GM12878 (cell line): ENCODE results near the gene HMHB1. TPM values are rescaled to one million over a fixed set of nuclear protein-coding genes. Genes with fewer than 3 reads are reported as not detected.

ENCODE experiments used
- CBFB ChIP-seq: IDR thresholded peaks from 2 replicates; pipeline ENCODE4 v1.6.1; 2016; ENCODE audit warnings: antibody characterized with exemption, low read depth
- CREM ChIP-seq: IDR thresholded peaks from 2 replicates; pipeline ENCODE4 v1.6.1; 2014; ENCODE audit warnings: antibody characterized with exemption, low read depth
- DPF2 ChIP-seq: fragments of 450-650 bp; IDR thresholded peaks from 2 replicates; pipeline ENCODE4 v1.6.1; 2017; ENCODE audit warnings: mild to moderate bottlenecking
- EED ChIP-seq: sonication (generic); IDR thresholded peaks from 2 replicates; pipeline ENCODE4 v1.6.1; 2016; ENCODE audit warnings: antibody characterized with exemption, low read depth
- EP300 ChIP-seq, 2 experiments: fragments of 150-350 bp in 1 of 2; IDR thresholded peaks; 2 replicates each; pipeline ENCODE4 v1.6.1; 2011 to 2012; ENCODE audit warnings: low read depth in 2 of 2, low read length in 2 of 2, borderline replicate concordance in 1 of 2, improper control_type of control experiment in 1 of 2, inconsistent platforms in 1 of 2; ENCODE audit not compliant: control insufficient read depth in 1 of 2
- FOXK2 ChIP-seq: fragments of 450-650 bp; IDR thresholded peaks from 2 replicates; pipeline ENCODE4 v1.6.1; 2017; ENCODE audit warnings: mild to moderate bottlenecking, moderate library complexity
- HSF1 ChIP-seq: fragments of 150-350 bp; IDR thresholded peaks from 2 replicates; pipeline ENCODE4 v1.6.1; 2014; ENCODE audit warnings: mild to moderate bottlenecking, low read depth, low read length
- IKZF2 ChIP-seq, 2 experiments: fragments of 450-650 bp; IDR thresholded peaks; 2 replicates each; pipeline ENCODE4 v1.6.1; 2017; ENCODE audit warnings: mild to moderate bottlenecking in 2 of 2, moderate library complexity in 2 of 2
- JUNB ChIP-seq: IDR thresholded peaks from 2 replicates; pipeline ENCODE4 v1.6.1; 2016; ENCODE audit warnings: antibody characterized with exemption, mild to moderate bottlenecking
- JUND ChIP-seq: IDR thresholded peaks from 2 replicates; pipeline ENCODE4 v1.6.1; 2012; ENCODE audit warnings: low read depth, mild to moderate bottlenecking, low read length, improper control_type of control experiment, moderate library complexity
- MLLT1 ChIP-seq: fragments of 450-650 bp; IDR thresholded peaks from 2 replicates; pipeline ENCODE4 v1.6.1; 2016; ENCODE audit warnings: mild to moderate bottlenecking
- MTA2 ChIP-seq: fragments of 450-650 bp; IDR thresholded peaks from 2 replicates; pipeline ENCODE4 v1.6.1; 2016; ENCODE audit warnings: low read depth, mild to moderate bottlenecking, moderate library complexity
- NBN ChIP-seq: fragments of 450-650 bp; IDR thresholded peaks from 2 replicates; pipeline ENCODE4 v1.6.1; 2016
- PAX5 ChIP-seq: IDR thresholded peaks from 2 replicates; pipeline ENCODE4 v1.6.1; 2011; ENCODE audit warnings: low read depth, low read length, borderline replicate concordance
- PML ChIP-seq: IDR thresholded peaks from 2 replicates; pipeline ENCODE4 v1.6.1; 2012; ENCODE audit warnings: low read length, inconsistent platforms
- RAD51 ChIP-seq: fragments of 450-650 bp; IDR thresholded peaks from 2 replicates; pipeline ENCODE4 v1.6.1; 2016; ENCODE audit warnings: moderate library complexity, mild to moderate bottlenecking, inconsistent platforms
- RUNX3 ChIP-seq: IDR thresholded peaks from 2 replicates; pipeline ENCODE4 v1.6.1; 2012; ENCODE audit warnings: low read length, inconsistent platforms
- SKIL ChIP-seq: fragments of 450-650 bp; IDR thresholded peaks from 2 replicates; pipeline ENCODE4 v1.6.1; 2017; ENCODE audit warnings: mild to moderate bottlenecking, low read depth, inconsistent platforms; ENCODE audit not compliant: poor library complexity, severe bottlenecking
- SREBF1 ChIP-seq: IDR thresholded peaks from 2 replicates; pipeline ENCODE4 v1.6.1; 2012; ENCODE audit warnings: mild to moderate bottlenecking, low read length
- TAF1 ChIP-seq: IDR thresholded peaks from 2 replicates; pipeline ENCODE4 v1.6.1; 2011; ENCODE audit warnings: mild to moderate bottlenecking, low read depth, low read length, borderline replicate concordance
- TBL1XR1 ChIP-seq: IDR thresholded peaks from 2 replicates; pipeline ENCODE4 v1.6.1; 2012; ENCODE audit warnings: low read depth, low read length, improper control_type of control experiment
- TCF3 ChIP-seq: IDR thresholded peaks from 2 replicates; pipeline ENCODE4 v1.6.1; 2012; ENCODE audit warnings: low read depth, mild to moderate bottlenecking, low read length, borderline replicate concordance; ENCODE audit not compliant: insufficient read depth
- ZNF207 ChIP-seq: fragments of 450-650 bp; IDR thresholded peaks from 2 replicates; pipeline ENCODE4 v1.6.1; 2014; ENCODE audit warnings: antibody characterized with exemption, mild to moderate bottlenecking, borderline replicate concordance
- polyA plus RNA-seq, 11 experiments: library from polyadenylated mRNA; depleted of rRNA in 4 of 11; unstranded in 6 of 11; stranded (reverse) in 5 of 11; fragments of >200 nt; fragmentation: Nextera tagmentation in 4 of 11; fragmentation: Illumina TruSeq in 1 of 11; extraction: Ambion mirVana in 4 of 11; extraction: Trizol in 1 of 11; gene quantifications; 1 replicate in 1 of 11; 2 replicates in 10 of 11; pipeline versions ENCODE4 v1.2.1 to v1.2.3, GENCODE V29; 2011 to 2016; ENCODE audit warnings: inconsistent platforms in 2 of 11, missing spikeins in 2 of 11, low read depth in 1 of 11
- total RNA-seq, 4 experiments: library from RNA; depleted of rRNA in 3 of 4; stranded (reverse); fragments of >200 nt in 3 of 4; fragmentation: Illumina TruSeq in 1 of 4; extraction: Trizol in 1 of 4; gene quantifications; 2 replicates each; pipeline versions ENCODE4 v1.2.1 to v1.2.3, GENCODE V29; 2013 to 2021
- TF ChIP-seq, protein P1 (sequence below): fragments of 450-650 bp; IDR thresholded peaks from 2 replicates; pipeline ENCODE4 v1.6.1; 2017; ENCODE audit warnings: borderline replicate concordance
- TF ChIP-seq, protein P2 (sequence below): fragments of 450-650 bp; IDR thresholded peaks from 2 replicates; pipeline ENCODE4 v1.6.1; 2016; ENCODE audit warnings: mild to moderate bottlenecking

Gene HMHB1
- total and polyA plus RNA-seq, 10 of the 15 experiments (the other 5 are each of a cell fraction or from before 2014, with no cell fraction given), result 0.45 to 20.3 (median 4.6) TPM

DNA sequence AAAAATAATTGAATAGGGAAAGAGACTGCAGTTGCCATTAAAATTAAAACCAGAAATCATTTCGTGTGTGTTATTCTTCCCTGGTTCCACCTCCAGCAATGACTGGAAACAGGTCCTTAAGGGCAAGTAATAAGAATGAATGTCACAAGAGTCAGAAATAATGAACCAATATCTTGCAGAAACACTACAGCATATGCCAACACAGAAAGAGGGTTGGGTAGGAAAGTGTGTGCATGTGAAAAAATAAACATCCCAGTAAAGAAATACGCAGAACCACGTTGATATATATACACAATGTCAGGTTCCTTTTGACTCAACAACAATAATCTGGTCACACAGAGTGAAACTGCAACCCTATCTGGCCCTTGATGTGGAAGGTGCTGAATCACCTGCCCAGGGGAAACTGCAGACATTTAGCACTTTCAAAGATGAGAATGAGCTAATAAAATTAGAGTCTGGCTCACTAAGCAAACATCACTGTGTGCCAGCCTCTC lies 15.0 kb downstream of the HMHB1 start (continued):
- 0 out of 2 replicates have a peak, but pooled peaks have one; percentile 55 for TF ChIP-seq TCF3
- TF ChIP-seq FOXK2, result peak; percentile 81
- TF ChIP-seq, protein P1, sequence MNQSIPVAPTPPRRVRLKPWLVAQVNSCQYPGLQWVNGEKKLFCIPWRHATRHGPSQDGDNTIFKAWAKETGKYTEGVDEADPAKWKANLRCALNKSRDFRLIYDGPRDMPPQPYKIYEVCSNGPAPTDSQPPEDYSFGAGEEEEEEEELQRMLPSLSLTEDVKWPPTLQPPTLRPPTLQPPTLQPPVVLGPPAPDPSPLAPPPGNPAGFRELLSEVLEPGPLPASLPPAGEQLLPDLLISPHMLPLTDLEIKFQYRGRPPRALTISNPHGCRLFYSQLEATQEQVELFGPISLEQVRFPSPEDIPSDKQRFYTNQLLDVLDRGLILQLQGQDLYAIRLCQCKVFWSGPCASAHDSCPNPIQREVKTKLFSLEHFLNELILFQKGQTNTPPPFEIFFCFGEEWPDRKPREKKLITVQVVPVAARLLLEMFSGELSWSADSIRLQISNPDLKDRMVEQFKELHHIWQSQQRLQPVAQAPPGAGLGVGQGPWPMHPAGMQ, result no peak
- TF ChIP-seq CBFB, result no peak
- TF ChIP-seq PAX5, result peak; percentile 64; the same call in 1 of the 2 replicates
- TF ChIP-seq RUNX3, result peak; percentile 95
- no peak for TF ChIP-seq SREBF1
- peak; percentile 86 for TF ChIP-seq NBN
- peak; percentile 92 for TF ChIP-seq CREM
- peak; percentile 92 for TF ChIP-seq MTA2
- peak; percentile 75 for TF ChIP-seq IKZF2 (IDR thresholded peaks at IDR 0.05)
- peak; percentile 53 for TF ChIP-seq RAD51
- peak; percentile 96 for TF ChIP-seq JUNB
- peak; percentile 94 for TF ChIP-seq TBL1XR1
- TF ChIP-seq DPF2, result peak; percentile 85
- no peak for TF ChIP-seq TAF1
- peak; percentile 94 for TF ChIP-seq SKIL
- peak; percentile 86 for TF ChIP-seq EED
- 0 out of 2 replicates have a peak, but pooled peaks have one; percentile 54 for TF ChIP-seq PML
- TF ChIP-seq EP300 (IDR thresholded peaks at IDR 0.05; ENCODE audit: borderline replicate concordance in 1 of 2, control insufficient read depth in 1 of 2, low read depth in 2 of 2, low read length in 2 of 2), result peak; percentile 85 to 90
- no peak for TF ChIP-seq ZNF207
- TF ChIP-seq, protein P2, sequence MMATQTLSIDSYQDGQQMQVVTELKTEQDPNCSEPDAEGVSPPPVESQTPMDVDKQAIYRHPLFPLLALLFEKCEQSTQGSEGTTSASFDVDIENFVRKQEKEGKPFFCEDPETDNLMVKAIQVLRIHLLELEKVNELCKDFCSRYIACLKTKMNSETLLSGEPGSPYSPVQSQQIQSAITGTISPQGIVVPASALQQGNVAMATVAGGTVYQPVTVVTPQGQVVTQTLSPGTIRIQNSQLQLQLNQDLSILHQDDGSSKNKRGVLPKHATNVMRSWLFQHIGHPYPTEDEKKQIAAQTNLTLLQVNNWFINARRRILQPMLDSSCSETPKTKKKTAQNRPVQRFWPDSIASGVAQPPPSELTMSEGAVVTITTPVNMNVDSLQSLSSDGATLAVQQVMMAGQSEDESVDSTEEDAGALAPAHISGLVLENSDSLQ, result peak; percentile 23; the same call in 1 of the 2 replicates
- no peak for TF ChIP-seq HSF1
- peak; percentile 66; the same call in 1 of the 2 replicates for TF ChIP-seq MLLT1
- TF ChIP-seq JUND, result no peak; the same call in 1 of the 2 replicates
